Common myeloid progenitor, CD34-positive (primary cell): ENCODE measurements around the gene MAN2B2.

Experiments used
- CTCF ChIA-PET: fragments of 350-600 bp; sonication (Branson Sonifier 250); formaldehyde crosslinking; loops from one replicate; lab custom pipeline; 2021; ENCODE audit warnings: antibody characterized with exemption; lab: Charles Lee
- POLR2A ChIA-PET: fragments of 350-600 bp; sonication (Branson Sonifier 250); formaldehyde crosslinking; loops from one replicate; lab custom pipeline; 2021; ENCODE audit warnings: antibody characterized with exemption; lab: Charles Lee
- DNase-seq, 3 donors: peaks; one replicate each; pipeline versions ENCODE4 v3.0.0 to v3.0.0-alpha.2; 2013
- H3K27ac ChIP-seq, 2 experiments: 1 replicate in 1 of 2; 2 replicates in 1 of 2; pipeline ENCODE4 v1.7.0; 2013; ENCODE audit warnings: inconsistent platforms in 2 of 2, low read length in 2 of 2, mild to moderate bottlenecking in 2 of 2, low read depth in 1 of 2, moderate library complexity in 1 of 2; ENCODE audit not compliant: severe bottlenecking in 2 of 2, insufficient read depth in 1 of 2, poor library complexity in 1 of 2
- H3K27me3 ChIP-seq, 5 experiments: replicated peaks in 2 of 5; 1 replicate in 3 of 5; 2 replicates in 2 of 5; pipeline versions ENCODE4 v1.6.1 to v1.7.0; 2013; ENCODE audit warnings: low read length in 4 of 5, mild to moderate bottlenecking in 2 of 5, moderate library complexity in 2 of 5, inconsistent platforms in 1 of 5; ENCODE audit not compliant: insufficient read depth in 5 of 5, control insufficient read depth in 4 of 5
- H3K36me3 ChIP-seq, 4 experiments: 1 replicate in 2 of 4; 2 replicates in 2 of 4; pipeline versions ENCODE4 v1.6.1 to v1.7.0; 2013; ENCODE audit warnings: low read length in 3 of 4, control low read depth in 1 of 4, mild to moderate bottlenecking in 1 of 4; ENCODE audit not compliant: control insufficient read depth in 4 of 4, insufficient read depth in 4 of 4
- H3K4me1 ChIP-seq, 4 experiments: 1 replicate in 3 of 4; 2 replicates in 1 of 4; pipeline versions ENCODE4 v1.6.1 to v1.7.1; 2013; ENCODE audit warnings: low read length in 3 of 4, mild to moderate bottlenecking in 3 of 4, control low read depth in 1 of 4, inconsistent platforms in 1 of 4, moderate library complexity in 1 of 4; ENCODE audit not compliant: control insufficient read depth in 4 of 4, insufficient read depth in 4 of 4; ENCODE audit errors: control extremely low read depth in 1 of 4
- H3K4me3 ChIP-seq, 7 experiments: 1 replicate in 4 of 7; 2 replicates in 3 of 7; pipeline versions ENCODE4 v1.5.1 to v1.7.0; 2013; ENCODE audit warnings: mild to moderate bottlenecking in 7 of 7, low read length in 6 of 7, moderate library complexity in 6 of 7, inconsistent platforms in 2 of 7, low read depth in 2 of 7, control low read depth in 1 of 7; ENCODE audit not compliant: insufficient read depth in 4 of 7, control insufficient read depth in 1 of 7; ENCODE audit errors: extremely low read depth in 1 of 7
- H3K9me3 ChIP-seq, 5 experiments: 1 replicate in 4 of 5; 2 replicates in 1 of 5; pipeline versions ENCODE4 v1.6.1 to v1.7.1; 2013; ENCODE audit warnings: low read length in 4 of 5, mild to moderate bottlenecking in 2 of 5, inconsistent platforms in 1 of 5, low read depth in 1 of 5, moderate library complexity in 1 of 5; ENCODE audit not compliant: control insufficient read depth in 4 of 5, insufficient read depth in 2 of 5; ENCODE audit errors: control extremely low read depth in 1 of 5
- WGBS: methylation state at CpG from one replicate; pipeline ENCODE4 v1.1.5; 2013; ENCODE audit not compliant: insufficient coverage; 5-methylcytosine and 5-hydroxymethylcytosine counted together

The MAN2B2 gene

GRCh38 chr4:6535329-6535692 lies 39.7 kb upstream of the MAN2B2 start:
- no peak overlapping the region for H3K27ac ChIP-seq
- no peaks in the 10 kb centered on the region for H3K4me1 ChIP-seq
- peaks cover 0 to 50% (median 12%) of the 10 kb centered on the region in 5 experiments for H3K27me3 ChIP-seq
- H3K36me3 ChIP-seq: no peaks in the 10 kb centered on the region
- 97% methylated on average over 16 of the region's 17 CpGs for WGBS
- ChIA-PET CTCF (interaction anchor here (1.3 kb wide), 1 partner anchor 11 kb away, joined by 7 read pairs; no protein-coding TSS in a partner anchor), POLR2A (no interaction called here)
- peaks cover 0 to 2% (median 0%) of the 10 kb centered on the region in 5 experiments for H3K9me3 ChIP-seq
- no peak overlapping the region for H3K4me3 ChIP-seq
- DNase-seq: no peak

DNA sequence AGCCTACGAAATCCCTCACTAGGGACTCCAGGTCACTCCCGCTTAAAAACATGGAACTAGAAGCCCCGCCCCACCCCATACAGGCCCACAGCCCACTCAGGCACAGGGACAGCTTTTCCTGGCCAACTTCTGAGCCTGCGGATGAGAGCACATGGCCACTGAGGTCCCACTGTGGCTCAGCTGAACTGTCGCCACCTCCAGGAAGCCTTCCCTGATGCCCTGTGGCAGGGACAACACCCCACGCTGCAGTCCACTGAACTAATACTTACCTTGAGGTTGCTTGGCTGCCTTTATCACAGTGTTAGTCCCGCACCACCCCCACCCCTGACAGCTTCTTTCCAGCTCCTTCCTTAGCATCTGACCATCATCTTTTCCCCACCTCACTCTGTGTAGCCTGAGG lies 39.3 kb upstream of the MAN2B2 start:
- peaks cover 0 to 3% (median 0%) of the 10 kb centered on the region in 5 experiments for H3K9me3 ChIP-seq
- ChIA-PET POLR2A (no interaction called here), CTCF (interaction anchor here (1.3 kb wide), 1 partner anchor 10 kb away, joined by 7 read pairs; no protein-coding TSS in a partner anchor)
- no peak overlapping the region for H3K4me3 ChIP-seq
- no peak for DNase-seq
- no peaks in the 10 kb centered on the region for H3K36me3 ChIP-seq
- no peak overlapping the region for H3K27ac ChIP-seq
- peaks cover 0 to 47% (median 12%) of the 10 kb centered on the region in 5 experiments for H3K27me3 ChIP-seq
- WGBS: 98% methylated on average over 4 of the region's 7 CpGs
- no peaks in the 10 kb centered on the region for H3K4me1 ChIP-seq

- POLR2A ChIA-PET: no interaction called here
- Histone ChIP-seq H3K4me1 (no peaks in the 10 kb centered on the region), H3K27ac (no peak overlapping the region), H3K36me3 (no peaks in the 10 kb centered on the region), H3K4me3 (no peak overlapping the region), H3K27me3 (peaks cover 0 to 34% (median 9%) of the 10 kb centered on the region in 5 experiments), H3K9me3 (peaks cover 0 to 7% (median 1%) of the 10 kb centered on the region in 5 experiments)
- DNase-seq: no peak
- CTCF ChIA-PET: interaction anchor here (1.5 kb wide), 1 partner anchor 9 kb away, joined by 5 read pairs; no protein-coding TSS in a partner anchor
- 93% methylated on average over 15 of the region's 15 CpGs for WGBS
These were observed 36.9 kb upstream of the MAN2B2 start for GRCh38 chr4:6538111-6538510.

GRCh38 chr4:6538575-6538974 lies 36.4 kb upstream of the MAN2B2 start:
- no peaks in the 10 kb centered on the region for H3K4me1 ChIP-seq
- 61% methylated on average over 22 of the region's 22 CpGs for WGBS
- no peak overlapping the region for H3K4me3 ChIP-seq
- CTCF ChIA-PET: interaction anchor here (1.5 kb wide), 1 partner anchor 8 kb away, joined by 5 read pairs; no protein-coding TSS in a partner anchor
- no peak for DNase-seq
- no peaks in the 10 kb centered on the region for H3K36me3 ChIP-seq
- no peak overlapping the region for H3K27ac ChIP-seq
- POLR2A ChIA-PET: no interaction called here
- H3K27me3 ChIP-seq: peaks cover 0 to 36% (median 9%) of the 10 kb centered on the region in 5 experiments
- peaks cover 0 to 7% (median 1%) of the 10 kb centered on the region in 5 experiments for H3K9me3 ChIP-seq

- CTCF ChIA-PET: interaction anchor here (1.5 kb wide), 1 partner anchor 8 kb away, joined by 5 read pairs; no protein-coding TSS in a partner anchor
- H3K4me3 ChIP-seq: no peak overlapping the region
- 80% methylated on average over 8 of the region's 13 CpGs for WGBS
These were observed 35.8 kb upstream of the MAN2B2 start for GRCh38 chr4:6539009-6539764.

DNA sequence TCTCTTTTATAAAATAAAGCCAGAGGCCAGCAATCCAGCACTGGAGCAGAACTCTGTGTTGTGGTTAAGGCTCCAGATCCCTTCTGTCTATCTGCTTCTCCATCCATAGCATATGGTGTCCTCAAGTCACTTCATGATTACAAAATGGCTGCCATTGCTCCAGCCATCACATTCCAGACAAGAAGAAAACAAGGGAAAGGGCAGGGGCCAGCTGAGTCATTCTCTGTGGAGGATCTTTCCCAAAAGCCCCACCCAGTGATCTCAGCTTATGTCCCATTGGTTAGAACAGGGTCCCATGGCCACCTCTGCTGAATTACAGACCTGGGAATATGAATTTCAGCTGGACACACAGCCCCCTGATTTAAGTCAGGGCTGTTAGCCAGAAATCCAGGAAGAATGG lies 34.1 kb upstream of the MAN2B2 start:
- no peak overlapping the region for H3K27ac ChIP-seq
- no peaks in the 10 kb centered on the region for H3K4me1 ChIP-seq
- peaks cover 0 to 7% (median 1%) of the 10 kb centered on the region in 5 experiments for H3K9me3 ChIP-seq
- ChIA-PET CTCF (interaction anchor here (0.6 to 1.2 kb wide), 3 partner anchors 14 to 522 kb away, joined by 3 read pairs; no protein-coding TSS in a partner anchor), POLR2A (no interaction called here)
- no peaks in the 10 kb centered on the region for H3K36me3 ChIP-seq
- H3K4me3 ChIP-seq: no peak overlapping the region
- DNase-seq: no peak
- peaks cover 0 to 41% (median 9%) of the 10 kb centered on the region in 5 experiments for H3K27me3 ChIP-seq

More at GRCh38 chr4:6539009-6539764, 35.8 kb upstream of the MAN2B2 start:
- Histone ChIP-seq H3K9me3 (peaks cover 0 to 7% (median 1%) of the 10 kb centered on the region in 5 experiments), H3K36me3 (no peaks in the 10 kb centered on the region), H3K27me3 (peaks cover 0 to 41% (median 9%) of the 10 kb centered on the region in 5 experiments), H3K27ac (no peak overlapping the region), H3K4me1 (no peaks in the 10 kb centered on the region)
- DNase-seq: no peak
- POLR2A ChIA-PET: no interaction called here

DNA sequence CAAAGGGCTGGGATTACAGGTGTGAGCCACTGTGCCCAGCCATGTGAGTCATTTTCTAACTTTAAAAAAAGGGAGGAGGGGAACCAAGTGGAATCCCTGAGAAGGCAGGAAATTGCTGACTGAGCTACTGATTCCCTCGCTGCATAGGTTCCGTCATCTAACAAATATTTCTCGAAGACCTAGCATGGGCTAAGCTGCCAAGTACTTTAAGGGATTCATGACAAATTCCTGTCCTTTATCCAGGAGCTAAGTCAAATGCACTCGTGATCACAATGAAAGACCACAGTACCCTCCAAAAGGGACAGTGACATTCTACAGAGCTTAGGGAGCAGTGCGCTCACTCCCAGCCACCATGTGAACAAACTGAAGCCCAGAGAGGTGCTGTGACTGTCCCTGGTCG lies 33.2 kb upstream of the MAN2B2 start:
- 80% methylated on average over 6 of the region's 6 CpGs for WGBS

More for the DNA sequence above, 33.2 kb upstream of the MAN2B2 start:
- H3K9me3 ChIP-seq: peaks cover 0 to 7% (median 1%) of the 10 kb centered on the region in 5 experiments
- CTCF ChIA-PET: interaction anchor here (0.6 to 1.2 kb wide), 2 partner anchors 214 to 521 kb away, joined by 3 read pairs; no protein-coding TSS in a partner anchor
- H3K27ac ChIP-seq: no peak overlapping the region
- H3K36me3 ChIP-seq: no peaks in the 10 kb centered on the region
- H3K27me3 ChIP-seq: peaks cover 0 to 35% (median 7%) of the 10 kb centered on the region in 5 experiments
- H3K4me1 ChIP-seq: no peaks in the 10 kb centered on the region
- POLR2A ChIA-PET: no interaction called here
- no peak for DNase-seq
- H3K4me3 ChIP-seq: no peak overlapping the region
